Right lobe of liver (tissue), 6 donors: ENCODE measurements around the gene ST6GALNAC6. TPM values are rescaled to one million over a fixed set of nuclear protein-coding genes. Genes with fewer than 3 reads are reported as not detected.
A peak's percentile ranks its signal among the peaks of the same experiment; 100 is the strongest.

Source experiments
- ATAC-seq, 4 donors: fragments of 200-7000 bp; cut with Tn5 transposase; one replicate each; pipeline ENCODE4 v1.9.1; 2020; ENCODE audit warnings: mild to moderate bottlenecking in 4 of 4, moderate library complexity in 4 of 4
- DNase-seq, 3 donors: peaks; one replicate each; pipeline ENCODE4 v3.0.0-alpha.2; 2020
- H3K27ac ChIP-seq, 3 donors: fragments of 200-600 bp; one replicate each; pipeline ENCODE4 v1.8.0; 2022
- H3K27me3 ChIP-seq, 2 donors: fragments of 200-600 bp; one replicate each; pipeline ENCODE4 v1.8.0; 2022
- H3K36me3 ChIP-seq, 4 donors: fragments of 200-600 bp; sonication (generic) in 1 of 4; one replicate each; pipeline versions ENCODE4 v1.5.1 to v1.8.0; 2017 to 2022; ENCODE audit warnings: control low read depth in 1 of 4
- H3K4me1 ChIP-seq, 4 donors: fragments of 200-600 bp; sonication (generic) in 1 of 4; one replicate each; pipeline versions ENCODE4 v1.5.1 to v1.8.0; 2017 to 2022; ENCODE audit warnings: control low read depth in 1 of 4
- H3K4me3 ChIP-seq, 3 donors: fragments of 200-600 bp; one replicate each; pipeline ENCODE4 v1.8.0; 2022
- H3K9me3 ChIP-seq, 4 donors: fragments of 200-600 bp; sonication (generic) in 1 of 4; one replicate each; pipeline versions ENCODE4 v1.5.1 to v1.8.0; 2017 to 2022; ENCODE audit warnings: control low read depth in 1 of 4
- CTCF ChIP-seq, 4 donors: fragments of 200-600 bp in 3 of 4; fragments of 450-650 bp in 1 of 4; IDR thresholded peaks; one replicate each; pipeline versions ENCODE4 v1.5.1 to v1.8.0; 2016 to 2022; ENCODE audit warnings: antibody characterized with exemption in 4 of 4, mild to moderate bottlenecking in 2 of 4
- POLR2A ChIP-seq: fragments of 450-650 bp; IDR thresholded peaks from one replicate; pipeline ENCODE4 v1.6.1; 2017; ENCODE audit warnings: antibody characterized with exemption, mild to moderate bottlenecking
- WGBS: methylation state at CpG from one replicate; pipeline ENCODE4 v1.1.6; 2018; ENCODE audit warnings: low coverage, low lambda C conversion rate; ENCODE audit not compliant: insufficient coverage; ENCODE audit errors: missing lambda C conversion rate; 5-methylcytosine and 5-hydroxymethylcytosine counted together
- intact Hi-C, 2 donors: fragments of 100-400 bp; cut with DNase I; formaldehyde crosslinking; loops; one replicate each; pipeline versions ENCODE4 v1.11.2 to v1.14.1; 2022
- total RNA-seq, 6 experiments: library from RNA; depleted of rRNA in 2 of 6; stranded (reverse); fragments of >200 nt in 2 of 6; fragmentation: NEBNext Ultra II Directional in 3 of 6; extraction: Animal tissue kit (Norgen Biotek cat#: 25700) in 3 of 6; gene quantifications; one replicate each; pipeline versions ENCODE4 v1.1.0 to v1.2.4, GENCODE V29; 2016 to 2023
- donor health status: DM: no; HTN: yes; CAD: no.
- donor health status: DM: no; HTN: no; CAD: no.
- donor health status: DM: no; HTN: no; CAD: no.
- donor health status: DM: no; HTN: yes; CAD: no.
- donor health status: DM: no; HTN: yes; CAD: no.

Gene ST6GALNAC6
- total RNA-seq, 6 experiments from 2014 or later: 22.5 to 40.3 (median 29.8) TPM

- intact Hi-C loops: loop anchor here (5.0 to 10.0 kb wide), 3 partner anchors 186 to 419 kb away; partner anchors contain the start of gene TOR2A (in 1 of the 2)
- ATAC-seq: no peak
- no peaks in the 10 kb centered on the region for H3K9me3 ChIP-seq
- peaks cover 0 to 9% of the 10 kb centered on the region in 2 donors for H3K27me3 ChIP-seq
- DNase-seq: no peak
- TF ChIP-seq CTCF (IDR thresholded peaks at IDR 0.05): no peak
- no peak for TF ChIP-seq POLR2A
- H3K27ac ChIP-seq: no peak overlapping the region
- no peak overlapping the region for H3K4me3 ChIP-seq
- H3K36me3 ChIP-seq: no peaks in the 10 kb centered on the region
- peaks cover 0 to 22% (median 3%) of the 10 kb centered on the region in 4 donors for H3K4me1 ChIP-seq
- WGBS: 60% methylated on average over 7 of the region's 8 CpGs
Observed at GRCh38 chr9:127923771-127924170, 24.4 kb upstream of the ST6GALNAC6 start.

- Histone ChIP-seq H3K4me1 (peaks cover 0 to 29% (median 3%) of the 10 kb centered on the region in 4 donors), H3K4me3 (no peak overlapping the region), H3K27ac (no peak overlapping the region), H3K36me3 (no peaks in the 10 kb centered on the region), H3K9me3 (no peaks in the 10 kb centered on the region), H3K27me3 (peaks cover 0 to 6% of the 10 kb centered on the region in 2 donors)
- intact Hi-C loops: loop anchor here (5.0 to 10.0 kb wide), 3 partner anchors 186 to 418 kb away; partner anchors contain the start of gene TOR2A (in 1 of the 2)
- ATAC-seq (no peak), DNase-seq (no peak)
- TF ChIP-seq POLR2A: no peak
- no peak for TF ChIP-seq CTCF (IDR thresholded peaks at IDR 0.05)
- WGBS: 24% methylated on average over 6 of the region's 6 CpGs
Observed at GRCh38 chr9:127923046-127923445, 23.6 kb upstream of the ST6GALNAC6 start.

GRCh38 chr9:127921557-127922120, 22.2 kb upstream of the ST6GALNAC6 start:
- H3K4me1 ChIP-seq: peaks cover 0 to 29% (median 3%) of the 10 kb centered on the region in 4 donors
- no peaks in the 10 kb centered on the region for H3K36me3 ChIP-seq
- intact Hi-C loops: loop anchor here (5.0 to 10.0 kb wide), 3 partner anchors 184 to 417 kb away; partner anchors contain the start of gene TOR2A (in 1 of the 2)
- TF ChIP-seq POLR2A (no peak), CTCF (IDR thresholded peaks at IDR 0.05) (peak; percentile 96 to 98 (median 97))
- no peak overlapping the region for H3K27ac ChIP-seq
- H3K27me3 ChIP-seq: no peaks in the 10 kb centered on the region
- H3K4me3 ChIP-seq: peak overlapping the region in 1 of 3 donors; percentile 21
- DNase-seq (peak; percentile 76 to 81 (median 77)), ATAC-seq (peak; percentile 44 to 54 (median 52))
- no peaks in the 10 kb centered on the region for H3K9me3 ChIP-seq
- WGBS: 0% methylated on average over 4 of the region's 45 CpGs

- no peaks in the 10 kb centered on the region for H3K36me3 ChIP-seq
- 77% methylated on average over 5 of the region's 7 CpGs for WGBS
- no peak overlapping the region for H3K4me3 ChIP-seq
- TF ChIP-seq POLR2A (no peak), CTCF (IDR thresholded peaks at IDR 0.05) (no peak)
- ATAC-seq (no peak), DNase-seq (no peak)
- H3K4me1 ChIP-seq: peaks cover 0 to 35% (median 6%) of the 10 kb centered on the region in 4 donors
- intact Hi-C loops: loop anchor here (5.0 to 10.0 kb wide), 3 partner anchors 183 to 416 kb away; partner anchors contain the start of gene TOR2A (in 1 of the 2)
- H3K27ac ChIP-seq: no peak overlapping the region
- no peaks in the 10 kb centered on the region for H3K9me3 ChIP-seq
- no peaks in the 10 kb centered on the region for H3K27me3 ChIP-seq
Observed at GRCh38 chr9:127920794-127921193, 21.4 kb upstream of the ST6GALNAC6 start.
